NCI-H2196 treated with DMSO at 0.1 percent for 48 hours (cell line): ENCODE results near the gene NUP88.

ENCODE experiments used
- DNase-seq: peaks from one replicate; lab custom pipeline; 2025; ENCODE audit not compliant: unreplicated experiment; lab: John Stamatoyannopoulos, UW

NUP88 gene

DNA sequence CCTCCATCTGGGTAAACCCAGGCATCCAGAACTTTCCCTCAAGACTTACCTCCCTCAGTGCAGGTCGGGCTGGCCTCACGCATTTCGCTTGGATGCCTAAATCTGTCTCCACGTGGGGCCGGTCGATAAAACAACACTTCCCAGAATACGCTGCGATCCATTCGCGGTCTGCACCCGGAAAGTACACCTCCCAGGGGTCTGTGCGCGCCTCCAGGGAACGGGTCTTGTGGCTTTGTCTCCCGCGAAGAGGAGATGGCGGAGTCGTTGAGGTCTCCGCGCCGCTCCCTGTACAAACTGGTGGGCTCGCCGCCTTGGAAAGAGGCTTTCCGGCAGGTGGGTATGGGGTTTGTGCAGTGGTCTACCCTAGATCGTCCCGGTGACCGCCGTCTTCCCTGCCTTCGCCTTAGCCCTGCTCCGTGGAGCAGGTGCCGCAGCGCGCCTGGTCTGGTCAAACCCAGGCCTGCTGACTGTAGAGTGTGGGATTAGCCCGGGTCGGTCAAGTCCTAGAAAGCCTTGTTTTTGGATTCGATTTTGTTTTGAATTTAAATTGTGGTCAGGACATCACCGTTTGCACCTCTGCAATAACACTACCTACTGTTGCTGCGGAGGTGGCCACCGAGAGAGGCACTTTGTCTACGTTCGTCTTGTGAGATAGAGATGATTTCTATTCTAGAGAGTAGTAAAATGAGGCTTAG is 644 bp upstream of the NUP88 start, which contains the start of gene RPAIN:
Gene RPAIN (plus strand): TSS at position 224 of the 695 bp plus-strand sequence. CDS start 29 bp downstream, at position 253.
- peak; percentile 78 for DNase-seq

DNA sequence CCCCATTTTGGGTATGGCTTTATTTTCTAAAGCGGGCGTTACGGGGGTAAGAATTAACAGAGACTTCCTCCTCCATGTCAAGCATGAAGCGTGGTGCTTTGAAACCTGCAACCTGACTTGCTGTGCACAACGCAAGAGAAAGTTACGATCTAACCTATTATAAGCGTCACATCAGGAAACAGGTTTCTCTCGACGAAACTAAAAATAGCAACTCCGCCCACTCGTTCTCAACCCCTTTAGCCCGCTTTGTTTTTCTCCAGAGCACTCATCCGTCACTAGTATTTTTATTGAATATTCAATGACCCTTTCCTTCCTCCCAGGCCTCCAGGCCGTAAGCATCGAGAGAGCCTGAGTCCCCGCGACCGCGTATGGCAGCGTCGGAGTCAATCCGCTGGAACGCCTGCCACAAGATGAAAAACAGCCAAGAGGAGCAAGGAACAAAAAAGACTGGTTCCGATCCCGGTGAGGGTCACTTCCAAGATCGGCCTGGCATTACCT is 555 bp downstream of the NUP88 start:
- DNase-seq: no peak

GRCh38 chr17:5416901-5417300 is 2.6 kb downstream of the NUP88 start:
- no peak for DNase-seq

DNA sequence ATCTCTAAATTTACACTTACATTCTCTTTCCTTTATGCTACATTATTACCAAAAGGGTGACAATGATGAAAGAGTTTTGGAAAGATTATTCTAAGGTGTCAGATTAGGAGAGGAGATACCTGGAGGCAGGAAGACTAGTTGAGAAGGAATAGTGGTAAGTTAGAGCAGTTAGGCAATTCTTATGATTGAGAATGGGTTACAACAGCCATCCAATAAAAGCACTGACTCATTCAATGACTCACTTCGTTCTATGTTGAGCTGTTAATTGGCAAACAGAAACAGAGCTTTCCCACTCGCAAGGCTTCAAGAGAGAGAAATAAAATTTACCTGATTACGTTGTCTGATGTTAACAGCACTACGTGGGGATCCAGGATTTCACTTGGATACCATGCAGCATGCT is 5.8 kb downstream of the NUP88 start:
- DNase-seq: no peak

DNA sequence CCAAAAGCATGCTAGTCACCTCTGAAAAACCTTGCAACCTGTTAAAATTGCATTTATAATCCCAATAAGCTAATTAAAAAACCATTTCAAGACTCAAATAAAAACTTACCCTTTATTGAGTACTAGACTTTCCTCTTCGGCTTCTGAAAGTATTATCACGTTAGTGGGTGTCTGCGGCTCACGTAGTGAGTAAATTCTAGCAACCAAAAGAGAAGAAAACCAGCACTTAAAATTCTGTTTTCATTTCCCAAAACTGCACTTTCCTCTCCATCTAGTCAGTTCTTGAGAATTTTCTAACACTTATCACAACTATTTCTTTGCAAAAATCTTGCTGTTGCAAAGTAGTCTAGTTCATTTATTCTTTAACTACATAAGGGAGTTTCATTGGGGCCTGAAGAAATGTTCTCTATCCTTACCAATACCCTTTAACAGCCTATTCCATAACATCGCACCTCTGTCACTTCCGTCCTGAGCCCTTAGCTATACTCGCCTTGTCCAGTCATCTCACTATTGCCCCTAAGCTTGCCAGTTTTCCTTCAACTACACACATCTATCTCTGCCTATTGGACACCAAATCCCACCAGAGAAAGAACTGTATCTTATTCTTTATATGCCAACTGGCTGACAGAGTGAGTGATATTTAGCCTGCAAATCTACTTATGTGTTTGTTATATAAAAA is 8.7 kb downstream of the NUP88 start:
- no peak for DNase-seq

DNA sequence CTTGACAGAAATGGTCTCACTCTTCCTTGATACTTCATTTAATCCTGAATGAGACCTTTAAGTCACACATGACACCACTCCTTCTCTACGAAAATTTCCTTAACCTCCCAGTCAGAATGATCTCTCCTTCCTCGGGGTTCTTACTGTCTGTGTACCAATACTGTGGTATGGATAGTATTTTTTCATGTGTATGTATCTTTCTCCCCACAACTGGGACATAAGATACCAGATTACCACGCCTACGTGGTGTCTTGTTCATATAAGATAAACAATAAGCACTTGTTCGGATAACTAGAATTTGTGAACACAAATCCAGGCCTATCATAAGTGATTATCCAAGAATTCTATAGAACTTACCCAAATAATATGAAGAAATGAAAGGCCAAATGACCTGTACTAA is 11.3 kb downstream of the NUP88 start:
- no peak for DNase-seq

DNA sequence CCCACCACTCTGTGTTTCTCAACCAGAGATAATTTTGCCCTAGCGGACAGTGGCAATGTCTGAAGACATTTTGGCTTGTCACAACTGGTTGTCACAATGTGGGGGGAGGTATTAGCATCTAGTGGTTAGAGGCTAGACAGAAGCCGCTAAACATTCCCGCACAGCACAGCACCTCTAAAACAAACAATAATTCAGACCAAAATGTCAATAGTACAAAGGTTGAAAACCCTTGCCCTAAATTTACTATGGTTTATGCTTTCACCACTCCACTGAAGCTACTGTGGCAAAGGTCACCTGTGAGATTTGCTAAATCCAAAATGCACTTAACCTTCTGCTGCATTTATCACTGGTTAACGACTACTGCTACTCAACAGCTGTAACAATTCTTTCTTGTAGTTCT is 14.1 kb downstream of the NUP88 start:
- DNase-seq: no peak

DNA sequence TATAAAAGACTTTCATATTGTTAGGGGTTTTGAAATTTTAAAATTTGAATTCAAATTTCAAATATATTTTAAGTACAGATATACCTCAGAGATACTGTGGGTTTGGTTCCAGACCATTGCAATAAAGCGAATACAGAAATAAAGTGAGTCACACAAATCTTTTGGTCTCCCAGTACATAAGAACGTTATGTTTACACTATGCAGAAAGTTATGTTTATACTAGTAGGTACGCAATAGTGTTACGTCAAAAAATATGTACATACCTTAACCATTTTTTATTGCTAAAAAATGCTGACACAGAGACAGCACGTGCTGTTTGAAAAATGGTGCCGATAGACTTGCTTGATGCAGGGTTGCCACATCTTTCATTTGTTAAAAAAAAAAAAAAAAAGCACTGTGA is 19.7 kb downstream of the NUP88 start:
- DNase-seq: no peak

DNA sequence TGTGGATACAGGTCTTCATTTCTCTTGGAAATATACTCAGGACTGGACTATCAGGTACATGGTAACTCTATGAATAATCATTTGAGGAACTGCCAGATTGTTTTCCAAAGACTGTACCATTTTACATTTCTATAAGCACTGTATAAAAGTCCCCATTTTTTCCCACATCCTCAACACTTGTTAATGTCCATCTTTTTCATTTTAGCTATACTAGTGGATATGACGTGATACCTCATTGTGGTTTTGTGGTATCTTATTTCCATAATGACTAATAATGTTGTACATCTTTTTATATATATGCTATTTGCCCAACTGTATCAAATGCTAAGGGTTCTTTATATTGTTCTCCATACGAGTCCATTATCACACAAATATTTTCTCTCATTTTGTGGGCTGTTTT is 22.9 kb downstream of the NUP88 start:
- DNase-seq: no peak

GRCh38 chr17:5391678-5392077 is 27.8 kb downstream of the NUP88 start:
- DNase-seq: no peak

DNA sequence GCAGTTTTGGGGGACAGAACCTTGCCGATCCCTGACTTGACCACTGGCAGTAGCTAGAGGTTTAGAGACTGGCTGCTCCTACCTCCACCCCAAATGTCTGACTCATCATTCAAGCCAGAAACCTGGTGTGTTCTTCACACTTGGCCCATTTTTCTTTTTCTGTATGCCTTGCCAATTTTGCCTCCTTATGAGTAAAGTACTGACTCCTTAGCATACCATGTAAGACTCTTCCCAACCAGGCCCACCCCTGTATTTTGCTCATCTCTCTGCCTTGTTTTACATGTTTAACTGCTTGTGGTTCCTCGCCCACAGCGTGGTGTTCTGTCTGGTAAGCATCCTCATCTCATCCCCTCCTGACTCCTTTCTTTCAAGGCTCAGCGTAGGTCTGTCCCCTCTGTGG is 37.9 kb downstream of the NUP88 start:
- DNase-seq: no peak

DNA sequence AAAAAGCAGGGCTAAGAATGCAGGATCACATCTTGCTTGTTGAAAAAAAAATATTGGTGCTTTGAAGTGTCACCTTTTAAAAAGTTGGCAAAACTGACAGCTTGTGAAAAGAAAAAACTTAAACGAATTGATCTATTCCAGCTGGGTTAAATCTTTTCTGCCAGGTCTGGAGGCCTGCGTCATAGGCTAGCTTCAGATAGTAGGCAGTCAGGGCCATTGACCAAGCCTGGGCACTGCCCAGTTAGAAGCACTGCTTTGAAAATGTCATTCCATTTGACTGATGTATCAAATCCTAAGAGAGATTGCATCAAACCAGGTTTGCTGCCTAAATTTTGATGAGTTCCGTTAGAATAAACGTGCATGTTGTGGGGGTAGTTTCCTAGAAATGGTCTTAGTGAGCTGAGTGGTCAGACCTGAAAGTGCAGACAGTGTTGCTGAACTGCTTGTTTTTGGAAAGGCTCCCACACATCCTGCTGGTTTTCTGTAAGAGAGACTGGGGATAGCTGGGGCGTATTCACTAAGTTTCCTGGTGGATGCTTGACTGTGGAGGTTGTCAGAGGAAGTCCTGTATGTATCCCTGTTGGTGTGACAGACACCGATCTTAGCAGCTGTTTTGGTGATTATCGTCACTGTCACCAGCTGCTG is 38.8 kb downstream of the NUP88 start:
- no peak for DNase-seq

- no peak for DNase-seq
Measured at GRCh38 chr17:5379351-5380107, 39.9 kb downstream of the NUP88 start.

- no peak for DNase-seq
Measured at GRCh38 chr17:5378566-5379207, 40.8 kb downstream of the NUP88 start.

DNA sequence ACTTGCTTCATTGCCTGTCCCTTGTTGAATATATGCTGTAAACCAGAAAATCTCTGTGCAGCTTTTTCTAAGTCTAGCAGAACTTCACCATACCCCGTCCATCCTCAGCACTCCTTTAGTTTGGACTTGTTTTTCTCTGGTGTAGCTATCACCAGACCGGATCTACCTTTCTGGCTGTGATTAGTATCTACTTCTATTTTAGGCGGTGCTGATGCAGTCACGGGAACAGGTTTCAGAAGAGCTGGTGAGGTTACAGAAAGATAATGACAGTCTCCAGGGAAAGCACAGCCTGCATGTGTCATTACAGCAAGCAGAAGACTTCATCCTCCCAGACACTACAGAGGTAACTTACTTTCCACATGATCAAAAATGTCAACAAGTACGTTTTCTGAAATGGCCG is 46.4 kb downstream of the NUP88 start:
- DNase-seq: no peak

GRCh38 chr17:5370411-5370810 is 49.1 kb downstream of the NUP88 start:
- DNase-seq: no peak

- DNase-seq: no peak
Measured at GRCh38 chr17:5365831-5366230, 53.6 kb downstream of the NUP88 start.

DNA sequence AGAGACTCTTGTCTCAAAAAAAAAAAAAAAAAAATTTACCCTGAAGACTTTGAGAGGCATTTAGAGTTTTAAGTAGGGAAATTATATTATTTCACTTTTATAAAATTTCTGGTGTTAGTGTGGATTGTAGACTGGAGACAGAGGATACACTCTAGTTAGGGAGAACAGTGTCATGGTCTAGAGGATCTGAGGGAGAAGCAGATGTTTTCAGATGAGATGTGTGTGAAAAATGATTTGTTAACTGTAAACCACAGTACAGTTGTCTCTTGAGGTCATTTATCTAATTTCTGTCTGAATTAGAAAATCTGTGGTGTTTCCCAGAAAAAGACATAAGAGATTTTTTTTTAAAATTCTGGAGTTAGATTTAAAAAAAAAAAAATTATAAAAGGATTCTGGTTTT is 54.8 kb downstream of the NUP88 start:
- DNase-seq: no peak

DNA sequence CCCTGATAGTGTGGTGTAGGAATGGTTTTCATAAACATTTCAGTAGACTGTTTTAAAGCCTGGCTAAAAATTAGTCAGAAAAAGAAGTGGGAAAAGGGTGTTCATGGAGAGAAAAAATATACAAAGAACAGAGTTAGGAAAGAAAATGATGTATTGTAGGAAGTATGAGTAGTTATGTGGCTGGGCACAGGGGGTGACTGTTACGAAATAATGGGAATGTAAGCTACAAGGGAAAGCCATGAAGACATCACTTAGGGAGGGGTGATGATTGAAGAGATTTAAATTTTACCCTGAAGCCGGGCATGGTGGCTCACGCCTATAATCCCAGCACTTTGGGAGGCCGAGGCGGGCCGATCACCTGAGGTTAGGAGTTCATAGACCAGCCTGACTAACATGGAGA is 55.3 kb downstream of the NUP88 start:
- no peak for DNase-seq

DNA sequence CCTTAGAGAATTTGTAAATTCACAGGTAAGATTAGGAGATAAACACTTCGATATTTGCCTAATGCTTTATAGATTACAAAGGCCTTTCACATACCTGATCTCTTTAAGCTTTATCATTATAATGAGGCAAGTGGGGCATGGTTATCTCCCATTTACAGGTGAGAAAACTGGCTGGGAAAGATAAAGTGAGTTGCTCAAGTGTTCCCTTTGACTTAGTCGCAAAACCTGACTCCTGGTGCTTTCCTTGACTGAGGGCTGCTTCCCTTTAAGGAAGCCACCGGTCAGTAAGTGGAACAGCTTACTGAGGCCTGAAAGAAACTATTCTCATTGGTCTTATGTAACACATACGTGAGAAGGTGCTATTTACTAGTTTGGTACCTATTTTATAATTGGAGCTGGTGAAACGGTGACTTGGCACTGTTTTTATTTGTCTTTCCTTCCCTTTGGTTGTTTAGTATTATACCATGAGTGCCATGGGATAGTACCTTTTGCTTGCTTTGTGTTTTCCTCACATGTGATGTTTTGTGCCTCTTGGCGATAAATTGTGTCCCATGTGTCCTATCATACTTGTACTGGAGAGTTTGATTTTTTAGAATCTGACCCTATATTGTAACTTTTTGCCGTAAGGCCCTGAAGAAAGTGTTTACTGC is 57.2 kb downstream of the NUP88 start:
- no peak for DNase-seq
